ENCODE data around the gene SPNS1. TPM values are rescaled to one million over a fixed set of nuclear protein-coding genes. Genes with fewer than 3 reads are reported as not detected.

Gene SPNS1
- total and polyA plus RNA-seq, 7 donors, result 12.9 to 46.9 (median 20.3) TPM

GRCh38 chr16:28989363-28989762 is 14.8 kb downstream of the SPNS1 start:
- DNase-seq (no peak), ATAC-seq (no peak)
- WGBS, 3 donors, result 94 to 97% (median 94%) methylated on average over 12 to 14 of the region's 14 CpGs

GRCh38 chr16:28990375-28991040 is 15.9 kb downstream of the SPNS1 start:
- Histone ChIP-seq H3K9me3 (peaks cover 7% of the 10 kb centered on the region), H3K4me1 (no peaks in the 10 kb centered on the region), H3K36me3 (ENCODE audit: insufficient read depth in 1 of 2, low read depth in 1 of 2) (peaks cover 0 to 32% of the 10 kb centered on the region in 2 donors), H3K27me3 (ENCODE audit: insufficient read depth in 3 of 3, low read length in 2 of 3) (peaks cover 0 to 1% (median 0%) of the 10 kb centered on the region in 3 donors), H3K27ac (no peak overlapping the region), H3K4me3 (no peak overlapping the region)
- intact Hi-C loops (cut with DNase I), result no loop called here
- no peak for DNase-seq
- no peak for TF ChIP-seq CTCF (IDR thresholded peaks at IDR 0.05)
- 90 to 94% (median 90%) methylated on average over 11 of the region's 11 CpGs for WGBS, 3 donors
- ATAC-seq, result no peak

More at GRCh38 chr16:28989363-28989762, 14.8 kb downstream of the SPNS1 start:
- no peak overlapping the region for H3K27ac ChIP-seq
- TF ChIP-seq CTCF (IDR thresholded peaks at IDR 0.05), result no peak
- intact Hi-C loops (cut with DNase I), result no loop called here
- H3K9me3 ChIP-seq, result peaks cover 7% of the 10 kb centered on the region
- H3K4me3 ChIP-seq, result no peak overlapping the region
- no peaks in the 10 kb centered on the region for H3K27me3 ChIP-seq (ENCODE audit: insufficient read depth in 3 of 3, low read length in 2 of 3)
- H3K4me1 ChIP-seq, result no peaks in the 10 kb centered on the region
- H3K36me3 ChIP-seq (ENCODE audit: insufficient read depth in 1 of 2, low read depth in 1 of 2), result peaks cover 0 to 40% of the 10 kb centered on the region in 2 donors

- H3K27ac ChIP-seq, result no peak overlapping the region
- ATAC-seq (no peak), DNase-seq (no peak)
- H3K9me3 ChIP-seq, result peaks cover 7% of the 10 kb centered on the region
- H3K4me1 ChIP-seq, result no peaks in the 10 kb centered on the region
- no peak for TF ChIP-seq CTCF (IDR thresholded peaks at IDR 0.05)
- peaks cover 0 to 4% (median 0%) of the 10 kb centered on the region in 3 donors for H3K27me3 ChIP-seq (ENCODE audit: insufficient read depth in 3 of 3, low read length in 2 of 3)
- intact Hi-C loops (cut with DNase I), result no loop called here
- H3K4me3 ChIP-seq, result no peak overlapping the region
- H3K36me3 ChIP-seq (ENCODE audit: insufficient read depth in 1 of 2, low read depth in 1 of 2), result peaks cover 0 to 22% of the 10 kb centered on the region in 2 donors
- WGBS, 3 donors, result 44 to 50% (median 46%) methylated on average over 8 of the region's 8 CpGs
These were observed 17.1 kb downstream of the SPNS1 start for GRCh38 chr16:28991687-28992086.

GRCh38 chr16:28992496-28992895 is 17.9 kb downstream of the SPNS1 start:
- Histone ChIP-seq H3K36me3 (ENCODE audit: insufficient read depth in 1 of 2, low read depth in 1 of 2) (peaks cover 0 to 14% of the 10 kb centered on the region in 2 donors), H3K9me3 (no peaks in the 10 kb centered on the region), H3K4me1 (no peaks in the 10 kb centered on the region), H3K4me3 (no peak overlapping the region), H3K27ac (no peak overlapping the region), H3K27me3 (ENCODE audit: insufficient read depth in 3 of 3, low read length in 2 of 3) (peaks cover 0 to 8% (median 0%) of the 10 kb centered on the region in 3 donors)
- intact Hi-C loops (cut with DNase I), result no loop called here
- DNase-seq (no peak), ATAC-seq (no peak)
- TF ChIP-seq CTCF (IDR thresholded peaks at IDR 0.05), result no peak
- WGBS, 3 donors, result 88 to 89% (median 88%) methylated on average over 10 of the region's 10 CpGs

- no peak overlapping the region for H3K4me3 ChIP-seq
- no peaks in the 10 kb centered on the region for H3K9me3 ChIP-seq
- H3K36me3 ChIP-seq (ENCODE audit: insufficient read depth in 1 of 2, low read depth in 1 of 2), result no peaks in the 10 kb centered on the region
- WGBS, 3 donors, result 63 to 71% (median 66%) methylated on average over 2 to 3 of the region's 3 CpGs
- no peak for TF ChIP-seq CTCF (IDR thresholded peaks at IDR 0.05)
- H3K27ac ChIP-seq, result no peak overlapping the region
- no peak for DNase-seq
- no peak for ATAC-seq
- intact Hi-C loops (cut with DNase I), result no loop called here
- H3K4me1 ChIP-seq, result no peaks in the 10 kb centered on the region
- peaks cover 0 to 8% (median 0%) of the 10 kb centered on the region in 3 donors for H3K27me3 ChIP-seq (ENCODE audit: insufficient read depth in 3 of 3, low read length in 2 of 3)
These were observed 24.3 kb downstream of the SPNS1 start for GRCh38 chr16:28998837-28999236.
